ENCODE results near the gene HRH1. TPM values are rescaled to one million over a fixed set of nuclear protein-coding genes. Genes with fewer than 3 reads are reported as not detected.

Gene HRH1
- total and polyA plus RNA-seq, 10 of the 15 experiments (the other 5 are each of a cell fraction or from before 2014, with no cell fraction given) = not detected

GRCh38 chr3:11282250-11283138, 128.2 kb downstream of the HRH1 start:
- Histone ChIP-seq H3K36me3 (ENCODE audit: control insufficient read depth in 2 of 2, insufficient read depth in 2 of 2, low read length in 1 of 2) (peaks cover 3 to 9% of the 10 kb centered on the region in 2 experiments; a peak in 3 of 4 replicates), H3K9me3 (replicated peaks; ENCODE audit: control insufficient read depth, insufficient read depth, low read length) (no peaks in the 10 kb centered on the region), H3K79me2 (ENCODE audit: control insufficient read depth, insufficient read depth, low read length) (peaks cover 2% of the 10 kb centered on the region; the same call in 1 of the 2 replicates), H3K4me3 (no peak overlapping the region), H3K4me2 (ENCODE audit: control insufficient read depth, insufficient read depth) (no peak overlapping the region), H3K27me3 (replicated peaks in 1 of 2; ENCODE audit: control insufficient read depth in 2 of 2, insufficient read depth in 2 of 2, low read length in 1 of 2) (no peaks in the 10 kb centered on the region), H2AFZ (ENCODE audit: control insufficient read depth, low read depth, low read length) (no peak overlapping the region), H3K9ac (ENCODE audit: control insufficient read depth, insufficient read depth, low read length) (no peak overlapping the region), H4K20me1 (ENCODE audit: control insufficient read depth, insufficient read depth) (no peaks in the 10 kb centered on the region), H3K4me1 (ENCODE audit: control insufficient read depth, insufficient read depth, low read length) (no peaks in the 10 kb centered on the region), H3K27ac (ENCODE audit: control insufficient read depth, insufficient read depth) (no peak overlapping the region)
- TF ChIP-seq BCLAF1 (IDR thresholded peaks at IDR 0.05) (no peak), RCOR1 (conservative IDR thresholded peaks at IDR 0.05; ENCODE audit: low read depth, low read length) (no peak), SKIL (IDR thresholded peaks at IDR 0.05; ENCODE audit: low read depth, poor library complexity, severe bottlenecking) (no peak)
- DNase-seq (ENCODE audit: low read depth, low spot score) (no peak), ATAC-seq (no peak), FAIRE-seq (no peak)
- no TSS peak for BruUV-seq (replicated peaks)
- intact Hi-C loops (cut with micrococcal nuclease; ENCODE audit: unreplicated experiment) (no loop called here), in situ Hi-C loops (cut with MboI) (no loop called here)
- WGBS (ENCODE audit: insufficient coverage, insufficient replicate concordance, low lambda C conversion rate, missing lambda C conversion rate) = 87% methylated on average over 5 of the region's 5 CpGs
- POLR2A ChIA-PET = interaction anchor here (0.5 to 0.7 kb wide), 3 partner anchors 46 to 1787 kb away, joined by 4 read pairs; no protein-coding TSS in a partner anchor
- SMC1A ChIA-PET (ENCODE audit: uncharacterized antibody, unreplicated experiment) = interaction anchor here (1.2 to 1.7 kb wide), 2 partner anchors 9 to 42 kb away, joined by 3 to 5 read pairs; no protein-coding TSS in a partner anchor
- RAD21 ChIA-PET (ENCODE audit: unreplicated experiment) = no interaction called here
- CTCF ChIA-PET = interaction anchor here (0.9 kb wide), 1 partner anchor 8 kb away, joined by 3 read pairs; no protein-coding TSS in a partner anchor
